Measurements from ENCODE around the gene EEPD1. TPM values are rescaled to one million over a fixed set of nuclear protein-coding genes. Genes with fewer than 3 reads are reported as not detected.

EEPD1 gene
- total RNA-seq, 2 donors from 2014 or later: 8.2 to 10.0 TPM

- Histone ChIP-seq H3K4me3 (no peak overlapping the region), H3K4me1 (peaks cover 11% of the 10 kb centered on the region), H3K9me3 (no peaks in the 10 kb centered on the region), H3K36me3 (no peaks in the 10 kb centered on the region), H3K27ac (no peak overlapping the region), H3K27me3 (no peaks in the 10 kb centered on the region), H3K9ac (ENCODE audit: low read depth in 2 of 2, low read length in 2 of 2) (no peak overlapping the region)
- intact Hi-C loops (cut with DNase I): no loop called here
- no peak for TF ChIP-seq CTCF (IDR thresholded peaks at IDR 0.05)
- DNase-seq: no peak
These were observed 56.7 kb downstream of the EEPD1 start for GRCh38 chr7:36209814-36210183.

- no peaks in the 10 kb centered on the region for H3K27me3 ChIP-seq
- no peak overlapping the region for H3K4me3 ChIP-seq
- no peaks in the 10 kb centered on the region for H3K9me3 ChIP-seq
- H3K4me1 ChIP-seq: peaks cover 11% of the 10 kb centered on the region
- no peak for TF ChIP-seq CTCF (IDR thresholded peaks at IDR 0.05)
- H3K9ac ChIP-seq (ENCODE audit: low read depth in 2 of 2, low read length in 2 of 2): no peak overlapping the region
- no peaks in the 10 kb centered on the region for H3K36me3 ChIP-seq
- intact Hi-C loops (cut with DNase I): no loop called here
- no peak overlapping the region for H3K27ac ChIP-seq
- no peak for DNase-seq
These were observed 57.4 kb downstream of the EEPD1 start for GRCh38 chr7:36210291-36210922.

- intact Hi-C loops (cut with DNase I): no loop called here
- Histone ChIP-seq H3K36me3 (no peaks in the 10 kb centered on the region), H3K27ac (no peak overlapping the region), H3K4me1 (no peaks in the 10 kb centered on the region), H3K9ac (ENCODE audit: low read depth in 2 of 2, low read length in 2 of 2) (no peak overlapping the region), H3K4me3 (no peak overlapping the region), H3K9me3 (no peaks in the 10 kb centered on the region), H3K27me3 (no peaks in the 10 kb centered on the region)
- no peak for TF ChIP-seq CTCF (IDR thresholded peaks at IDR 0.05)
- DNase-seq: no peak
These were observed 61.8 kb downstream of the EEPD1 start for GRCh38 chr7:36214608-36215456.

- Histone ChIP-seq H3K36me3 (no peaks in the 10 kb centered on the region), H3K27ac (no peak overlapping the region), H3K4me3 (no peak overlapping the region), H3K9me3 (no peaks in the 10 kb centered on the region), H3K27me3 (no peaks in the 10 kb centered on the region), H3K9ac (ENCODE audit: low read depth in 2 of 2, low read length in 2 of 2) (peak overlapping the region in 1 of 2 donors; percentile 37), H3K4me1 (no peaks in the 10 kb centered on the region)
- DNase-seq: no peak
- intact Hi-C loops (cut with DNase I): no loop called here
- TF ChIP-seq CTCF (IDR thresholded peaks at IDR 0.05): no peak
These were observed 62.4 kb downstream of the EEPD1 start for GRCh38 chr7:36215457-36215765.

- no peak for DNase-seq
- Histone ChIP-seq H3K36me3 (no peaks in the 10 kb centered on the region), H3K4me1 (no peaks in the 10 kb centered on the region), H3K27ac (no peak overlapping the region), H3K27me3 (no peaks in the 10 kb centered on the region), H3K4me3 (no peak overlapping the region), H3K9me3 (no peaks in the 10 kb centered on the region), H3K9ac (ENCODE audit: low read depth in 2 of 2, low read length in 2 of 2) (no peak overlapping the region)
- intact Hi-C loops (cut with DNase I): no loop called here
- no peak for TF ChIP-seq CTCF (IDR thresholded peaks at IDR 0.05)
These were observed 63.1 kb downstream of the EEPD1 start for GRCh38 chr7:36216063-36216684.
